Erythroblast (primary cell): ENCODE results near the gene MKX.

Source experiments
- GATA1 ChIP-seq: IDR thresholded peaks from 2 replicates; pipeline ENCODE4 v1.6.1; 2011; ENCODE audit warnings: low read depth, mild to moderate bottlenecking, control low read depth, low read length, moderate library complexity
- POLR2A ChIP-seq: IDR thresholded peaks from 2 replicates; pipeline ENCODE4 v1.6.1; 2011; ENCODE audit warnings: mild to moderate bottlenecking, low read length

- TF ChIP-seq POLR2A (no peak), GATA1 (no peak)
Measured at GRCh38 chr10:27720529-27720928, 25.1 kb downstream of the MKX start.
